Measurements from ENCODE around the gene ASTN2. TPM values are rescaled to one million over a fixed set of nuclear protein-coding genes. Genes with fewer than 3 reads are reported as not detected.
"Not testable (repeated sequence)": the region's sequence is repeated elsewhere in the genome, so short reads cannot be mapped to it uniquely, and the experiment has no call there.

Gene ASTN2
- total RNA-seq, 2 experiments from 2014 or later = 1.7 to 4.2 TPM

GRCh38 chr9:116693233-116693731, 721.6 kb downstream of the ASTN2 start:
- Histone ChIP-seq H3K27ac (ENCODE audit: low read depth, low read length, poor library complexity, severe bottlenecking) (no peak overlapping the region), H4K20me1 (ENCODE audit: insufficient read depth, low read length) (no peaks in the 10 kb centered on the region), H3K4me1 (ENCODE audit: insufficient read depth, low read length, poor library complexity, severe bottlenecking) (peaks cover 15% of the 10 kb centered on the region), H3K79me2 (ENCODE audit: insufficient read depth, low read depth, low read length) (no peaks in the 10 kb centered on the region; the same call in 1 of the 2 replicates), H3K4me3 (ENCODE audit: low read depth, low read length, poor library complexity, severe bottlenecking) (no peak overlapping the region), H2AFZ (ENCODE audit: low read length) (no peak overlapping the region), H3K9me2 (ENCODE audit: insufficient read depth, low read length) (no peaks in the 10 kb centered on the region), H3K4me2 (ENCODE audit: low read length) (no peak overlapping the region), H3K36me3 (ENCODE audit: insufficient read depth, low read length) (peaks cover 10% of the 10 kb centered on the region), H3K9me3 (ENCODE audit: low read length) (no peaks in the 10 kb centered on the region)
- TF ChIP-seq EZH2phosphoT487 (IDR thresholded peaks at IDR 0.05; ENCODE audit: borderline replicate concordance, low read depth, low read length) (no peak), CTCF (conservative IDR thresholded peaks at IDR 0.05; ENCODE audit: low read length) (no peak)
- no peak for DNase-seq (ENCODE audit: low spot score)
- intact Hi-C loops (cut with micrococcal nuclease; ENCODE audit: unreplicated experiment) = no loop called here
- ChIA-PET POLR2A (interaction anchor here (1.0 to 1.9 kb wide), 2 partner anchors 9 to 25 kb away, joined by 4 to 5 read pairs; no protein-coding TSS in a partner anchor), CTCF (ENCODE audit: unreplicated experiment) (no interaction called here)
- BruUV-seq (replicated peaks) = no TSS peak

- Histone ChIP-seq H3K4me2 (ENCODE audit: low read length) (no peak overlapping the region), H2AFZ (ENCODE audit: low read length) (no peak overlapping the region), H3K4me1 (ENCODE audit: insufficient read depth, low read length, poor library complexity, severe bottlenecking) (peaks cover 22% of the 10 kb centered on the region), H4K20me1 (ENCODE audit: insufficient read depth, low read length) (no peaks in the 10 kb centered on the region), H3K9me2 (ENCODE audit: insufficient read depth, low read length) (no peaks in the 10 kb centered on the region), H3K27ac (ENCODE audit: low read depth, low read length, poor library complexity, severe bottlenecking) (no peak overlapping the region), H3K9me3 (ENCODE audit: low read length) (no peaks in the 10 kb centered on the region), H3K79me2 (ENCODE audit: insufficient read depth, low read depth, low read length) (peaks cover 7% of the 10 kb centered on the region; the same call in 1 of the 2 replicates), H3K36me3 (ENCODE audit: insufficient read depth, low read length) (0 out of 2 replicates have a peak, but pooled peaks cover 3% of the 10 kb centered on the region), H3K4me3 (ENCODE audit: low read depth, low read length, poor library complexity, severe bottlenecking) (no peak overlapping the region)
- intact Hi-C loops (cut with micrococcal nuclease; ENCODE audit: unreplicated experiment) = no loop called here
- TF ChIP-seq EZH2phosphoT487 (IDR thresholded peaks at IDR 0.05; ENCODE audit: borderline replicate concordance, low read depth, low read length) = no peak
- TF ChIP-seq CTCF (conservative IDR thresholded peaks at IDR 0.05; ENCODE audit: low read length) = no peak
- ChIA-PET POLR2A (interaction anchor here (1.9 kb wide), 1 partner anchor 10 kb away, joined by 5 read pairs; no protein-coding TSS in a partner anchor), CTCF (ENCODE audit: unreplicated experiment) (no interaction called here)
- no TSS peak for BruUV-seq (replicated peaks)
- DNase-seq (ENCODE audit: low spot score) = peak; percentile 8
Observed at GRCh38 chr9:116692616-116693015, 722.2 kb downstream of the ASTN2 start.

DNA sequence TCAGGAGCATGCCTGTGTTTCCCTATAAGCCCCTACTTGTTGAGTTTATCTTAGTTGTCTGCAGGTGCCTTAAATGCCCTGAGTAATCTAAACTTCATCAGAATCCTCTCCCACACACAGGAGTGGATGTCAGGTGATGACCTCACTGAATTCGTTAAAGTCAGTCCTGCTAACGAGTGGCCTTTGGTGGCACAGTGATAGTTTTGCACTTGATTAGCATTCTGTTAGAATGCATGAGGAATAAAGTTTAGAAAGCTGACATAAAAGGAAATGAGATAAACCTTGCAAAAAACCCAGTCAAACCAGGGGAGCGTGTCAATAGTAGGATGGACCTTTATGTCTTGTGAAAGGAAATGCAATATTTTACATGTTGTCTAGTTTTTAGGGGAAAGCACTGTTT, 723.2 kb downstream of the ASTN2 start:
- Histone ChIP-seq H4K20me1 (ENCODE audit: insufficient read depth, low read length) (no peaks in the 10 kb centered on the region), H3K4me2 (ENCODE audit: low read length) (no peak overlapping the region), H3K27ac (ENCODE audit: low read depth, low read length, poor library complexity, severe bottlenecking) (no peak overlapping the region), H3K4me1 (ENCODE audit: insufficient read depth, low read length, poor library complexity, severe bottlenecking) (peaks cover 26% of the 10 kb centered on the region), H3K4me3 (ENCODE audit: low read depth, low read length, poor library complexity, severe bottlenecking) (no peak overlapping the region), H3K36me3 (ENCODE audit: insufficient read depth, low read length) (no peaks in the 10 kb centered on the region), H3K9me2 (ENCODE audit: insufficient read depth, low read length) (no peaks in the 10 kb centered on the region), H2AFZ (ENCODE audit: low read length) (no peak overlapping the region), H3K9me3 (ENCODE audit: low read length) (no peaks in the 10 kb centered on the region), H3K79me2 (ENCODE audit: insufficient read depth, low read depth, low read length) (peaks cover 7% of the 10 kb centered on the region; the same call in 1 of the 2 replicates)
- POLR2A ChIA-PET = no interaction called here
- CTCF ChIA-PET (ENCODE audit: unreplicated experiment) = no interaction called here
- BruUV-seq (replicated peaks) = no TSS peak
- intact Hi-C loops (cut with micrococcal nuclease; ENCODE audit: unreplicated experiment) = no loop called here
- TF ChIP-seq CTCF (conservative IDR thresholded peaks at IDR 0.05; ENCODE audit: low read length) (no peak), EZH2phosphoT487 (IDR thresholded peaks at IDR 0.05; ENCODE audit: borderline replicate concordance, low read depth, low read length) (no peak)
- DNase-seq (ENCODE audit: low spot score) = no peak

- H3K4me3 ChIP-seq (ENCODE audit: low read depth, low read length, poor library complexity, severe bottlenecking); intact Hi-C loops (cut with micrococcal nuclease; ENCODE audit: unreplicated experiment); CTCF ChIA-PET (ENCODE audit: unreplicated experiment); H4K20me1 ChIP-seq (ENCODE audit: insufficient read depth, low read length); H3K27ac ChIP-seq (ENCODE audit: low read depth, low read length, poor library complexity, severe bottlenecking); H3K4me2 ChIP-seq (ENCODE audit: low read length); H3K9me2 ChIP-seq (ENCODE audit: insufficient read depth, low read length); H3K9me3 ChIP-seq (ENCODE audit: low read length); BruUV-seq (replicated peaks); DNase-seq (ENCODE audit: low spot score); H3K79me2 ChIP-seq (ENCODE audit: insufficient read depth, low read depth, low read length); H2AFZ ChIP-seq (ENCODE audit: low read length); H3K36me3 ChIP-seq (ENCODE audit: insufficient read depth, low read length); POLR2A ChIA-PET: not testable (repeated sequence)
- peaks cover 30% of the 10 kb centered on the region for H3K4me1 ChIP-seq (ENCODE audit: insufficient read depth, low read length, poor library complexity, severe bottlenecking)
Observed at GRCh38 chr9:116690805-116691204, 724.1 kb downstream of the ASTN2 start.
